GM06990 (cell line): ENCODE measurements around the gene JAKMIP2.

Experiments used
- DNase-seq: peaks from one replicate; pipeline ENCODE4 v3.0.0-alpha.2; 2011; ENCODE audit not compliant: insufficient read length; ENCODE audit errors: extremely low read depth
- H3K27me3 ChIP-seq: replicated peaks from 2 replicates; pipeline ENCODE4 v1.6.0; 2011; ENCODE audit warnings: low read length; ENCODE audit not compliant: control insufficient read depth, insufficient read depth
- H3K36me3 ChIP-seq: 2 replicates; pipeline ENCODE4 v1.5.1; 2011; ENCODE audit warnings: low read length; ENCODE audit not compliant: control insufficient read depth, insufficient read depth
- H3K4me3 ChIP-seq: replicated peaks from 2 replicates; pipeline ENCODE4 v1.5.1; 2011; ENCODE audit warnings: low read depth, mild to moderate bottlenecking, control low read depth, low read length
- CTCF ChIP-seq: IDR thresholded peaks from 2 replicates; pipeline ENCODE4 v1.5.1; 2011; ENCODE audit warnings: low read length, control low read depth, mild to moderate bottlenecking, inconsistent platforms; ENCODE audit not compliant: insufficient read depth, poor library complexity, severe bottlenecking

Gene JAKMIP2

GRCh38 chr5:147773587-147773986, 8.9 kb downstream of the JAKMIP2 start:
- Histone ChIP-seq H3K36me3 (no peaks in the 10 kb centered on the region), H3K4me3 (no peak overlapping the region), H3K27me3 (no peaks in the 10 kb centered on the region)
- DNase-seq, result no peak
- no peak for TF ChIP-seq CTCF

- no peak overlapping the region for H3K4me3 ChIP-seq
- no peaks in the 10 kb centered on the region for H3K36me3 ChIP-seq
- no peak for DNase-seq
- H3K27me3 ChIP-seq, result no peaks in the 10 kb centered on the region
- TF ChIP-seq CTCF, result no peak
Observed at GRCh38 chr5:147773139-147773538, 9.4 kb downstream of the JAKMIP2 start.

- H3K27me3 ChIP-seq, result no peaks in the 10 kb centered on the region
Observed at GRCh38 chr5:147767048-147767447, 15.5 kb downstream of the JAKMIP2 start.

GRCh38 chr5:147763791-147764525, 18.6 kb downstream of the JAKMIP2 start:
- Histone ChIP-seq H3K36me3 (no peaks in the 10 kb centered on the region), H3K4me3 (no peak overlapping the region), H3K27me3 (no peaks in the 10 kb centered on the region)
- no peak for DNase-seq
- TF ChIP-seq CTCF, result no peak

More at GRCh38 chr5:147767048-147767447, 15.5 kb downstream of the JAKMIP2 start:
- TF ChIP-seq CTCF, result no peak
- Histone ChIP-seq H3K36me3 (no peaks in the 10 kb centered on the region), H3K4me3 (no peak overlapping the region)
- DNase-seq, result no peak

- Histone ChIP-seq H3K36me3 (no peaks in the 10 kb centered on the region), H3K27me3 (no peaks in the 10 kb centered on the region), H3K4me3 (no peak overlapping the region)
- DNase-seq, result no peak
- TF ChIP-seq CTCF, result no peak
Observed at GRCh38 chr5:147760086-147760875, 22.2 kb downstream of the JAKMIP2 start.
